Hematopoietic multipotent progenitor cell treated with erythropoietin and hydrocortisone succinate and interleukin-3 and kit ligand, for 4 days (in vitro differentiated cells): Measurements from ENCODE around the gene CRYBG1.

Source experiments
- DNase-seq: peaks from one replicate; pipeline ENCODE4 v3.0.0-alpha.2; 2015

CRYBG1 gene, protein sequence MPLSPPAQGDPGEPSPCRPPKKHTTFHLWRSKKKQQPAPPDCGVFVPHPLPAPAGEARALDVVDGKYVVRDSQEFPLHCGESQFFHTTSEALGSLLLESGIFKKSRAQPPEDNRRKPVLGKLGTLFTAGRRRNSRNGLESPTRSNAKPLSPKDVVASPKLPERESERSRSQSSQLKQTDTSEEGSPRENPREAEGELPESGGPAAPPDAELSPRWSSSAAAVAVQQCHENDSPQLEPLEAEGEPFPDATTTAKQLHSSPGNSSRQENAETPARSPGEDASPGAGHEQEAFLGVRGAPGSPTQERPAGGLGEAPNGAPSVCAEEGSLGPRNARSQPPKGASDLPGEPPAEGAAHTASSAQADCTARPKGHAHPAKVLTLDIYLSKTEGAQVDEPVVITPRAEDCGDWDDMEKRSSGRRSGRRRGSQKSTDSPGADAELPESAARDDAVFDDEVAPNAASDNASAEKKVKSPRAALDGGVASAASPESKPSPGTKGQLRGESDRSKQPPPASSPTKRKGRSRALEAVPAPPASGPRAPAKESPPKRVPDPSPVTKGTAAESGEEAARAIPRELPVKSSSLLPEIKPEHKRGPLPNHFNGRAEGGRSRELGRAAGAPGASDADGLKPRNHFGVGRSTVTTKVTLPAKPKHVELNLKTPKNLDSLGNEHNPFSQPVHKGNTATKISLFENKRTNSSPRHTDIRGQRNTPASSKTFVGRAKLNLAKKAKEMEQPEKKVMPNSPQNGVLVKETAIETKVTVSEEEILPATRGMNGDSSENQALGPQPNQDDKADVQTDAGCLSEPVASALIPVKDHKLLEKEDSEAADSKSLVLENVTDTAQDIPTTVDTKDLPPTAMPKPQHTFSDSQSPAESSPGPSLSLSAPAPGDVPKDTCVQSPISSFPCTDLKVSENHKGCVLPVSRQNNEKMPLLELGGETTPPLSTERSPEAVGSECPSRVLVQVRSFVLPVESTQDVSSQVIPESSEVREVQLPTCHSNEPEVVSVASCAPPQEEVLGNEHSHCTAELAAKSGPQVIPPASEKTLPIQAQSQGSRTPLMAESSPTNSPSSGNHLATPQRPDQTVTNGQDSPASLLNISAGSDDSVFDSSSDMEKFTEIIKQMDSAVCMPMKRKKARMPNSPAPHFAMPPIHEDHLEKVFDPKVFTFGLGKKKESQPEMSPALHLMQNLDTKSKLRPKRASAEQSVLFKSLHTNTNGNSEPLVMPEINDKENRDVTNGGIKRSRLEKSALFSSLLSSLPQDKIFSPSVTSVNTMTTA (N-terminal part only)

DNA sequence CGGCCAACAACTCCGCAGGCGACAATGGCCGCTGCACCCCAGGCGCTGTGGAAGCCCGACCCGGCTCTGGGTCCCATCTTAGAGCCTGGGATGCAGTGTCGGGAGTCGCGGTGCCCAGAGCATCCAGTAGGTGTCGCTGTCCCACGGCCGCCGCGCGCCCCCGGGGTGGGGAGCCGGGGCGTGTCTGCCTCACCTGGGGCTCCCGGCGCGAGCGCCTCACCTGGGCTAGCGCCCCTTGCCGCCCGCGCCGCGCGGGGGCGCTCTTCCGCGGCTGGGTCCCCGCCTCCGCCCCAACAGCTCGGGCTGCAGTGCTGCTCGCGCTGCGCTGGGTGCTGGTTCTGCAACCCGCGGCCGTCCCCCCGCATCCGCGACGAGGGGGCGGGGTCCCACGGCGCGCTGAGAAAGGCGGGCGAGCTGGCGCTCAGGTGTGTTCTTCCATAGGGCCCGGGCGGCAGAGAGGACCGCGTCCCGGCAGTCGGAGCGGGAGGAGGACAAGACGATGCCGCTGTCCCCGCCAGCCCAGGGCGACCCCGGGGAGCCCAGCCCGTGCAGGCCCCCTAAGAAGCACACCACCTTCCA, at the start of gene CRYBG1:
CRYBG1 (plus strand) TSS at position 308 of the 579 bp plus-strand sequence; CDS start at position 500, 192 bp downstream.
- peak; percentile 46 for DNase-seq

DNA sequence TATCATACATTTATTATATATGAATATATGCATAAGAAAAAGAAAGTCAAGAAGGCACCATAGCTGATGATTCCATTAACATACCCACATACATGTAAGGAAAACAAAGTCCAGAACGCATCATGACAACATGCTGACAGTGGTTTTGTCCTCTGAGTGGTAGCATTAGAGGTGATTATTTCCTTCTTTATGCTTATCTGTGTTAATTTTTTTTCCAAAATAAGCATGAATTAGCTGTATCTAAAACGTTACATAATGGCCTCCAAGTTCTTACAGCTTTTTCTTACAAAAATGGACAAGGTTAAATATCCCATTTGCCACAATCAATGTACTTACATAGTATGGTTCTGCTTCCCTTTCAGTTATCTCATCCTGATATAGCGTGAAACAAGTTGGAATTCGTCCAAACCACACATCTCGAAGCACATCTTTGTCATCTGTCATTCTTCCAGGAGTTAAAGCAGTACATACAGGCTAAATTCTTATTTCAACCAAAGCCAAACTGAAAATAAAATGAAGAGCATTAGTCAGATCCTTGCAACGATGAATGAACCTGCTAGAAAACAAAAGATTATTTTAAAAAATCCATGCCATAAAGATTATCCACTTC, 44.6 kb upstream of the CRYBG1 start:
- peak; percentile 84 for DNase-seq

DNA sequence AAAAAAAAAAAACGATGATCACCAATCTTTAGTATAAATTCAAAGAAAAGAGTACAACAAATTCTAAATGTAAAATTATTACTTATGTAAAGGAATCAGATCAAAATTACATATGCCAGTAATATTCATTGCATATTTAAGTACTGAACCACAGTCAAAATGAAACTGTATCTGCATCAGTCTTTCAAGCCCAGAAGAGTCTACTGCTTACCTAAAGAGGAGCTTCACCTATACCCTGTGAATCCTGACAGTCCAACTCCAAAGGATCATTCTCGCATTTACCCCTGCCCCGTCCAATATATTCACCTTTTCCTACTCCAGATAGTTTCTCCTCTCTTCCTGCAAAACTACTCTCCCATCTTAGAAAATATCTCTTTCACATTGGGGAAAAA, 44.1 kb upstream of the CRYBG1 start:
- no peak for DNase-seq

DNA sequence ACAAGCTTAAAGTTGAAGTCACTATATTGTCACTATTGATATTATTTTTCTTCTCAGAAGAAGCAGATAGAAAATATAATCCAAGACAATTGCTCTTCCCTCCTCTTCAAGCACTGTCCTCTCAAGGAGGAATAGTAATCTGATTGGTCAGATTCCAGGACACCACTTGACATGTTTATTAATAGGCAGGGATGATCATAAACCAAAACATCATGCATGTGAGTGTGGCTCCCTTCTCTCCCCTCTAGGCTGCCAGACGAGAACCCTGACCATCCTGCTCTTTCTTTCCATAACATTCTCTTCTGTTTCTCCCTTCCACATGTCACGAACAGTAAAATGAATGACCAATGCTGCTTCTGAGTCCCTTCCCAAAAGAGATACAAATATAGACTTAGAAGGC, 42.5 kb upstream of the CRYBG1 start:
- DNase-seq: no peak

DNA sequence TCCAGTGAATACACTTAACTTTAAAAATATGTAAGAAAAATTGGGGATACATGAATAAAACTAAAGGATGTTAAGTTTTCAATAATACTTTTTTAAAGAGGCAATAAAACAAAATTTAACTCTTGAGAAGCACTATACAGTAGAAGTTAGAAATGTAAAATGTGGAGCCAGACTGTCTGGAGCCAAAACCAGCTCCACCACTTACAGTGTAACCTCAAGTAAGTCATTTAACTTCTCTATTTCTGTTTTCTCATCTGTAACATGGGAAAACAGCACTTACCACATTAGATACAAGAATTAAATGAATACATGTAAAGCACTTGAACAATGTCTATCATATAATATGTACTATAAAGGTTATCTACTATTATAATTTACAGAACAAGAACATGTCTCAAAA, 41.7 kb upstream of the CRYBG1 start:
- peak; percentile 31 for DNase-seq

DNA sequence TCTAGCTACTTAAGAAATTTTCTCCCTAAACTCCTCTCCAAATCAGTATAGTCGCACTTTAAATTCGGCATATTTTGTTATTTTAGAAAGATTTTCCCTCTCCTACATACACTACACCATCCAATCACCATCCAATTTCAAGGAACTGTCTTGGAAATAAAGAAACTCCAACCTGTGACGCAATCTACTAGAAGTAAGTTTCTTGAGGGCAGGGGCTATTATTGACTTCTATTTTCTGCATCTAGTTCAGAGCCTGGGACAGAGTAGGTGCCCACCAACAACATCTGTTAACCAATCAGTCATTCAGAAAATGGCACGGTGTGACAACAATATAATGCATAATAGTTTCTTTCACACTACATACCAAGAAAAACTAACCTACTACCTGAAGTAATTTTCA, 38.6 kb upstream of the CRYBG1 start:
- no peak for DNase-seq

DNA sequence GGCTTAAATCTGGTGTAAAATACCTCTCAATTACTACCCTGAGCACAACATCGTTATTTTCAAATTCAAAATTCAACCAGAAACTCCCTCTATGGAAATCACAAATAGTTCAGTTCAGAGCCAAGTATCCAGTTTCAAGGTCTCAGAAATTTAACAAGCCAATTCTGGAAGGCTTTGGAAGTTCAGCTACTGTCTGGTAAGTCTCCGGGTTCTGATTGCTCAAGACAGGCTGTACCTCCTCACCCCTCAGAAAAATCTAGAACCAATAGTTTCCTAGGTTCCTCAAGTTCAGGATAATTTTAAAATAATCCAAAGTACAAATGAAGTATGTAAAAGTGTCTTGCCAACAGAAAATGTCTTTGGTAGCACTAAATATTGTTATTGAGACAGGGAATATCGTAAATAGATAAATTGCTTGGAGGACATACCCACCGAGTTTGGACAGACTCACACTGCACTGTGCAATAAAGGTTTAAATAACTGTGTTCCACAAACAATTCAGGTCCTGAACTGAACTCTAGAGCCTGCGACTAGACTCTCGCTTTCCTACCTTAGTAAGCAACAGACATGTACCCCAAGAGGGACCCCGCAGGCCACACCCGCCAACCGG, 35.7 kb upstream of the CRYBG1 start:
- DNase-seq: peak; percentile 22

DNA sequence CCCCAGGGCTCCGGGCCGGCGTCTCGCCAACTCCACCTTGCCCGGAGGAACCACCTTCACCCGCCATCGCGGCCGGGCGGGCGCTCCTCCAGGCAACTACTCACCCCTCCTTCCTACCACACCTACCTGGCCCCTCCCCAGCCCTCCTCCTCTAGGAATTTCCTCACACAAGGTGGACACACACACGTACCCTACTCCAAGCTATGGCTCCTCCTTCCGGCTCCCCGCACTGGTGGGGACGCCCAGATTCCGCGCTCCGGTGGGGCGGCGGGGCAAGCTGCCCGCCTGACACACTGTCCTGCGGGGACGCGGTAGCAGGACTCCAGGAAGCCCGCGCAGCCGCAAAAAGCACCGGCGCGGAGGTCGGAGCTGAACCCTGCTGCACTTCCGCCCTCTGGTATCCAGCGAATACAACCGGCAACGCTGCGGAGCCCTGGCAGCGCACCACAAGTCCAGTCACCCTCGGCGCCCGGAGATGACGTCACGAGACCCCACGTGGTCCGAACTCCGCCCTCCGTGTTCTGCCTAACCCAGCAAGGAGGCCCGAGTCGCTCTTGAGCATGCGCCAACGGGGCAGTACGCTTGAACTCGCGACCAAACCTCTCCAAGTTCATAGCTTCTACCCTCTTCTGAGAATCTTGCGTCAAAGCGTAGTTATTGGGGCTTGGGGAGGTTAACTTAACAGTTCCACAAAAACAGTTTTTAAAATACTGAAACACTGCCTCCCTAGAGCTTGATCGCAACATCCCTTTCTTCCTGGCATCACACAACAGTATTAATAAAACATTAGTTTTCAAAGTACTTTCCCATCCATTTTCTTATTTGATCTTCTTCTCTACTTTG, 35.0 kb upstream of the CRYBG1 start, which contains the start of gene ATG5:
ATG5 (minus strand) TSS at position 425 of the 843 bp plus-strand sequence. CDS start 9,552 bp downstream, outside the sequence.
- peak; percentile 99 for DNase-seq

DNA sequence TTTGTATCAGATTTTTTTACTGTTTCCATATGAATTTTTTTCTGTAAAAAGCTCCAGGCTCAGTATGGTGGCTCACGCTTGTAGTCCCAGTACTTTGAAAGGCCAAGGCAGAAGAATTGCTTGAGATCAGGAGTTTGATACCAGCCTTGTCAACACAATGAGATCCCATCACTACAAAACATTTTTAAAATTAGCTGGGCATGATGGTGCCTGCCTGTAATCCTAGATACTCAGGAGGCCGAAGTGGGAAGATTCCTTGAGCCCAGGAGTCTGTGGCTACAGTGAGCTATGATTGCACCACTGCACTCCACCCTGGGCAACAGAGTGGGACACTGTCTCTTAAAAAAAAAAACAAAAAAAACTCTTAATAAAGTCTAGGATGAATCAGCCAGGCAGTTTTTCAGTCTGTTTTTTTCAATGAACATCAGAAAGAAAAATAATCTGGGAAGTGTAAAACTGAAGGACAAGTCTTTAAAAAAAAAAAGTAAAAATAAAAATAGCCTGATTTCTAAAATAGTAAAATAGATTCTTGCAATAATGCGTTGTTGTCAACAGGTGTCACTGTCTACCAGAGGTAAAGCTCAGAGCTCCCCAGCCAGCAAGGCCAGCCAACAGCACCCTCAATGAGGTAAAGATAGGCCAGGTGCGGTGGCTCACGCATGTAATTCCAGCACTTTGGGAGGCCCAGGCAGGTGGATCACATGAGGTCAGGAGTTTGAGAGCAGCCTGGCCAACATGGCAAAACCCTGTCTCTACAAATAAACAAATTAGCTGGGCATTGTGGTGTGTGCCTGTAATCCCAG, 25.7 kb upstream of the CRYBG1 start:
- DNase-seq: peak; percentile 80

DNA sequence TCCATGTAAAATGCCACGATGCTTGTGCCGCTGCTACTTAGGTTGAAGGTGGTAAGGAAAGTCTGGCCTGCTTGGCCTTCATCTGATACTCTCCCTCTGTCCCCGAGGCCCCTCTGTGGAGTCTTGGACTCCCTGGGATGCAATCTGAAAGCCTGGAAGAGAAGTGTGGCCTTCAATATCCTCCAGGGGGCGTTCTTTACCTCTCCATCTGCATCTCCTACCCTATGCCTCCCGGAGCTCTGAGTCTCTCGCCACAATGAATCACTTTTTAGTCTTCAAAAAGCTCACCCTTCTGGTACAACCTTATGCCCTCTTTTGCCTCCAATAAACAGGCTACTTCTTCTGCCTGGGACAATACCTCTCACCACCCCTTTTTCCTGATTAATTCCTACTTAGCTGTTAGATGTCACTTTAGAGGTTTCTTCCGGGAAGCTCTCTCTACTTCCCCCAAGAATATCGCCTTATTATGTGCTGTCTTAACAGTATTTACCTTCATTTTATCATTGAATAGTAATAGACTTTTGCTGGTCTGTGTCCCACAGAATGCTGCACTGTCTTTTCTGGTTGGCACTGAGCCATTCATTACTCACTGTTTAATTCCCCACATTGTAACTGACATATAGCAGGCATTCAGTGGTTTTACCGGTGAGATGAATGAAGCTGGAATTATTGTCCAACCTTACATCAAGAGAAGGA, 21.0 kb upstream of the CRYBG1 start:
- DNase-seq: peak; percentile 82

DNA sequence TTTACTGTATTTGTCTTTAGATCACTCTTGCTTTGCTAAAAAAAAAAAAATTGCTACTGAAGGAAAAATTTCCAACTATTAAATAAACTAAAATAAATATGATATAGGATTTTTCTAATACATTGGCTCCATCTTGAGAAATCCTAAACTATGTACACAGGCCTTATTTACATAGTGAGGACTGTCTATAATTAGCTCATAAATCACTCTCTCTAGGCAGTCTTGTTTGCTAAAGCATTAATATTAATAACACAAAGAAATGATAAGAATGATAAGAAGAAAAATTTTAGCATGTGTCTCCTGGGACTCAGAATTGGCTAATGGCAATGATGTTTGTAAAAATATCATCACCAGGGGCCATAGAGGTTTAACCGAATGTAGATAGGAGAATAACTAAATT, 13.3 kb upstream of the CRYBG1 start:
- no peak for DNase-seq

DNA sequence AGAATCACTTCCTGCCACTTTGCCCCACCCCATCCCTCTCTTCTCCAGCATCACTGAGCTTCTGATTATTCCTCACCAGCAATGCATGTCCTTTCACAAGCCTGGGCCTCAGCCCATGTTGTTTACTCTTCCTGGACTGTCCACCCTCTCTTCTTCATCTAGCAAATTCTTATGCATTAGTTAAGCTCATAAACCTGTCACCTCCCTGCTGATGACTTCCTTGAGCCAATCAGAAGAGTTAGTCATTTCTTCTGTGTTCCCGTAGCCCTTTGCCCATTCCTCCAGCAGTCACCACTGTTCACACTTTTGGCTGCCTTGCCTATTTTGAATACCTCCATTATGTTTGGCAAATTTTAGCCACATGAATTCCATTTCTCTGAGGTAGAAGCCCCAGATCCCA, 4.1 kb upstream of the CRYBG1 start:
- no peak for DNase-seq

DNA sequence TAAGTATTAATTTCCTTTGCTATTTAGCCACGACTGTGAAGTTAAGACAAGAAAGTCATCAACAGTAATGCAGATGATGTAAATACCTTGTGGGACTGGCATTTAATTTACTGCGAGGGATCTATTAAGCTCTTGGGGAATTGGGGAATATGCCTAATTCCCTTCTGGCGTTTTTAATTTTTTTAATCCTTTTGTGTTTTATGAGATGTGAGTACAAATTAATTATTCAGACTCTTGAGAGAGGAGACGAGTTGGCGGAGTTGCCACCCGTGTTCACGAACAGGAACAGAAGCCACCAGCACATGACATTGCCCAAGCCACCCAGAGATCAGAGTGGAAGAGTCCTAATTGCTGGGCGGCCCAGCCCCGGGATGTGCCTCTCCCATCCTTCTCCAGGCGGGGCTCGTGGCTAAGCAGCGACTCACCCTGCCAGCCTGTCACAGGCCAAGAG, 533 bp upstream of the CRYBG1 start:
- DNase-seq: no peak

DNA sequence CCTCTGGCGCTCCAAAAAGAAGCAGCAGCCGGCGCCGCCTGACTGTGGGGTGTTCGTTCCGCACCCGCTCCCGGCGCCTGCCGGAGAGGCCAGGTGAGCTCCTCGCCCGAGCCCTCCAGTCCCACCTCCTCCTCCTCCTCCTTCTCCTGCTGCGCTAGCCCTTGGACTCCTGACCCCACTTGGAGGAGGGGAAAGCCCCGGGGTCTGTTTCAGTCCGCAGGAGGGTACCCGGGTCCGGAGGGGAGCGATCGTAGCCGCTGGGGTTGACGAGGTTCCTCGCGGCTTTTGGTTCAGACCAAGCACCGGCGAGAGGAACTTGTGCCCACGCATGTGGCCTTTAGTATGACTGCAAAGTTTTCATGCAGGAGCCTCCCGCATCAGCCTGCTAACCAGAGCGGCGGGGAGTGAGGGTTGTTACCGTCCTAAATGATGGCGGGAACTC, 493 bp downstream of the CRYBG1 start:
- DNase-seq: peak; percentile 30

DNA sequence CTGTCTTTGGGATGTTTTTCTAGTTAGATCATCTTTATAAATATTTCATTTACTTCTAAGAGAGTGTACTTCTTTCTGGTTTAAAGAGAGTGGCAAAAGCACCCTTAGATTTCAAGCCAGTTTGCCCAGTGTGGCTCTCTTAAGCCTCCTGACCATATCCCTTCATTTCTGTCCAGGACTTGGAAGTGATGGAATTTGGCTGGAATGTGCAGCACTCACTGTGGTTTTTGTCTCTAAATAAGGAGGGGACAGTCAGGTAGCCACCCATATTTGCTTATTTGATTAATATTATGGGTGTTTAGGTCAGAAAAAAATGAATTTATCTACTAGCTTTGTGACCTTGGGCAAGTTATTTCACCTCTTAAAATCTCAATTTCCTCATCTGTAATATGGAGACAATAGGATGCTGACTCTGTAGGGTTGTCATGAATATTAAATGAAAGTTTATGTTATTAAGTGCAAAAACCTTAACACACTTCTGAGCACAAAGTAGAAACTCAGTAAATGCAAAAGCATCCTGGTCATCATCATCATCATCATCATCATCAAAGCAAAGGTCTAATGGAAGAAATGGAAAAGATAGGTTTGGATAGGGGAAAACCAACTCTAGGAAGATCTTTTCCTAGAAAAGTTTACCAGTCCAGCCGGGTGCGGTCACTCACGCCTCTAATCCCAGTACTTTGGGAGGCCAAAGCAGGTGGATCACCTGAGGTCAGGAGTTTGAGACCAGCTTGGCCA, 3.1 kb downstream of the CRYBG1 start:
- no peak for DNase-seq

DNA sequence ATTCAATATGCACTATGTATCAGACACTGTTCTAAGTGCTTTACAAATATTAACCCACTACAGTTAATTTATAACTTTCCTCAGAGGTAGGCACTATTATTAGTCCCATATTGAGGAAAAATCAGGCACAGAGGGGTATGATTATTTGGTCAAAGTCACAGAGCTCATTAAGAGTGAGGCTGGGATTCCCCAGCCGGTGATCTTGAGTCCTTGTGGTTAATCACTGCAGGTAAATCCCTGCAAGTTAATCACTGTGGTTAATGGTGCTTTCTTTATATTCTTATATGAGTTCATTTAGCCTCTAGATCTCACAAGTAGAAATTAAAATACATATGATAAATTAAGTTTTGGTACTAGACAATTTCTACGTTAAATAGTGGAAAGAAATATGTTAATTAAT, 9.2 kb downstream of the CRYBG1 start:
- no peak for DNase-seq

DNA sequence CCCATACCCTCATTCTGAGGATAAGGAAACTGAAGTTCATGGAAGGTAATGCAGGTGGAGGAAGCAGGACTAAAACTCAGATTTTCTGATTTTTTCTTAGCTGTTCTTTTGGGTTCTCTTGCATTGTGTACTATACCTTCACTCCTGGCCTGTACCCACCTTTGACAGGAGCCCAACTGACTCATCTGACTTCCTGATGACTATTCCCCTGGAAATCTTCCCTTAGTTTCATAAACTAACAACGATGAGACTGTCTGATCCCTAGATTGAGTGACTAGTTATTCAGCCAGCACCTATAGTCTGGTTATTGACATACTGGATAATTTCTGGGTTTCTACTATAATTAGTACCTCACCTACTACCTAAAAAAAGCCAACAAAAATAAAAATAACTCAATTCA, 10.1 kb downstream of the CRYBG1 start:
- no peak for DNase-seq

DNA sequence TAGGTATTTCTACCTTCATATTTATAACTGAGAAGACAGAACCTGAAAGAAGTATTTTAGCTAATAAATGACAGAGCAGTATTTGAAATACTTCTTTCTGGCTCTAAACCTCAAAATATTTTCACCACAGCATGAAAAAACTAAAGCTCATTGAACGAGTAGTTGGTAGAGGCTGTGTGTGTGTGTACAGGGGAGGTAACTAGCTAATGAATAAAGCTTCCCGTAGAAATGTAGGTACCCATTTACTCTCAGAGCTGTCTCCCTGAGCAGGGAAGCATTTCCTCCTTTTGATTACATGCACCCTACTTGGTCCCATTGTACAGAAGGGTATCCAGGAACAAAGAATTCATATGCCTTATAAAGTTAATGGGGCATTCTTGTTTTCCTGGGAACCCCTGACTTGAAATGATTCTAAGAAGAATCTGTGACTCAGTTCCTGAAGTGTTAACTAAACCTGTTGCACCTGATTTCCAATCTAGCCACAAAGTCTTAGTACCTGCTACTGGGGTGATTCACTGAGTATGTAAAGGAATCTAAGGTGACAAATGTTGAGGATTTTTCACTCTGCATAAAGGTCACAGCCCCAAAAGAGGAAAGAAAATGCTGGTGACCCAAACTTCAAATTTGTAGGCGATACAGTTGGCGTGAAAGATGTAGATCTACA, 12.5 kb downstream of the CRYBG1 start:
- DNase-seq: no peak
